Measurements from ENCODE around the gene DOCK1.

Gene DOCK1

GRCh38 chr10:127063762-127064161, 158.5 kb downstream of the DOCK1 start:
- no peak overlapping the region for H3K27ac ChIP-seq
- TF ChIP-seq CTCF (conservative IDR thresholded peaks at IDR 0.05), result no peak
- no peak for TF ChIP-seq ZFX (IDR thresholded peaks at IDR 0.05)

GRCh38 chr10:127064474-127064873, 159.2 kb downstream of the DOCK1 start:
- H3K27ac ChIP-seq, result no peak overlapping the region

GRCh38 chr10:127067542-127068194, 162.4 kb downstream of the DOCK1 start:
- no peak overlapping the region for H3K27ac ChIP-seq

More at GRCh38 chr10:127064474-127064873, 159.2 kb downstream of the DOCK1 start:
- no peak for TF ChIP-seq ZFX (IDR thresholded peaks at IDR 0.05)
- TF ChIP-seq CTCF (conservative IDR thresholded peaks at IDR 0.05), result no peak

GRCh38 chr10:127068485-127068884, 163.3 kb downstream of the DOCK1 start:
- TF ChIP-seq ZFX (IDR thresholded peaks at IDR 0.05), result no peak
- no peak for TF ChIP-seq CTCF (conservative IDR thresholded peaks at IDR 0.05)
- H3K27ac ChIP-seq, result no peak overlapping the region

More at GRCh38 chr10:127067542-127068194, 162.4 kb downstream of the DOCK1 start:
- TF ChIP-seq ZFX (IDR thresholded peaks at IDR 0.05) (no peak), CTCF (conservative IDR thresholded peaks at IDR 0.05) (no peak)

GRCh38 chr10:127069436-127069835, 164.2 kb downstream of the DOCK1 start:
- no peak overlapping the region for H3K27ac ChIP-seq
- TF ChIP-seq ZFX (IDR thresholded peaks at IDR 0.05), result no peak
- TF ChIP-seq CTCF (conservative IDR thresholded peaks at IDR 0.05), result no peak

GRCh38 chr10:127071126-127071525, 165.9 kb downstream of the DOCK1 start:
- TF ChIP-seq CTCF (conservative IDR thresholded peaks at IDR 0.05) (no peak), ZFX (IDR thresholded peaks at IDR 0.05) (no peak)
- no peak overlapping the region for H3K27ac ChIP-seq

GRCh38 chr10:127073666-127074065, 168.4 kb downstream of the DOCK1 start:
- TF ChIP-seq CTCF (conservative IDR thresholded peaks at IDR 0.05) (no peak), ZFX (IDR thresholded peaks at IDR 0.05) (no peak)

More at GRCh38 chr10:127073666-127074065, 168.4 kb downstream of the DOCK1 start:
- H3K27ac ChIP-seq, result no peak overlapping the region

All from C4-2B (cell line).